Lower leg skin (tissue), 3 donors: Measurements from ENCODE around the gene DNAJC22.

ENCODE experiments used
- CTCF ChIP-seq, 3 donors: fragments of 450-650 bp; IDR thresholded peaks; one replicate each; pipeline ENCODE4 v1.5.1; 2016; ENCODE audit warnings: antibody characterized with exemption in 3 of 3, mild to moderate bottlenecking in 3 of 3, moderate library complexity in 2 of 3
- POLR2A ChIP-seq, 2 donors: fragments of 450-650 bp; IDR thresholded peaks; one replicate each; pipeline ENCODE4 v1.6.1; 2016 to 2017; ENCODE audit warnings: antibody characterized with exemption in 2 of 2, mild to moderate bottlenecking in 1 of 2, moderate library complexity in 1 of 2

GRCh38 chr12:49340095-49340870, 6.4 kb upstream of the DNAJC22 start:
- TF ChIP-seq CTCF (IDR thresholded peaks at IDR 0.05) (no peak), POLR2A (IDR thresholded peaks at IDR 0.05) (no peak)
